Stimulated activated CD4-positive, alpha-beta T cell treated with anti-CD3 and anti-CD28 coated beads, Interleukin-4, amount 100 ng/mL, for 1 hour (primary cell): Measurements from ENCODE around the gene EFS.
"Not testable (repeated sequence)": the region's sequence is repeated elsewhere in the genome, so short reads cannot be mapped to it uniquely, and the experiment has no call there.

Experiments
- DNase-seq: peaks from one replicate; pipeline ENCODE4 v3.0.0-alpha.2; 2020

EFS gene

DNA sequence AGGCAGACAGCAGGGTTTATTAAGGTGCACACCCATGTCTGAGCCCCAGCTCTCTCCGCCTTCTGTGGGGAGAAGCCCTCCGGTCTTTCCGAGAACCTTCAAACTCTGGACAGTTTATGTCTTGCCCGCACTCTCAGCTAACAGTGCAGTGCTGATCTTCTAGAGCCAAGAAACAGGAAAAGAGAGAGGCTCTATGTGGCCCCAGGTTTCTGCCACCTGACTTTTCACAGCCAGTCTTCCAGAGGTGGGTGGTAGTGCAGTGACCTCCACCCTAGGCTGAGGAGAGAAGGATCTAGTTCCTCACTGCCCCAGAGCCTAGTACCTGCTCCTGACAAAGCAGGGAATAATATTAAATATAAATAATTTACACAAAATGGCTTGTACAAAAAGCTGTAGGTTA lies 8.3 kb downstream of the EFS start:
- DNase-seq, result no peak

DNA sequence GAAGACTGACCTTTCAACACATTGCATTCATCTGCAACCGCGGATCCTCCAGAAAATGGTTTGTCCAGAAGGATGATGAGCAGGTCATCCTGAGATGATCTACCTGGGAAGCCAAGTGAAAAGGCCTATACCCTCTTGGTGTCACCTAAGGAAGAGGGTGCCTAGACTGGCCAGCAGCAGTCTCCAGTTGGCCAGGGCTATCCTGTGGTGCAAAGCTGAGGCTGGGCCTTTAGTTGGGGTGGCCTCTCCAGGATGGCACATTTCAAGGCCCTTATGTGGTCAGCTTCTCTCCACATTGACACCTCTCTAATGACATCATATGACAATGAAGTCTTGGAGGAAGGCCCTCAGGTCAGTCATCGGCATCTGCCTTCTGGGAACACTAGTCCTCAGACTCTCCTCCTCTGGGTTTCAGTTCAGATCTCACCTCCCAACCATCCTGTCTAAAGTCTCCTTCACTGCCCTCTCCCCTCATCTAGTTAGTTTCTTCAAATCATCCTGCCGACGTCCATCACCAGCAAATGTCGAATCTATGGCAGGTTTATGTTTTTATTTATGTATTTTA lies 9.0 kb downstream of the EFS start:
- DNase-seq, result no peak

DNA sequence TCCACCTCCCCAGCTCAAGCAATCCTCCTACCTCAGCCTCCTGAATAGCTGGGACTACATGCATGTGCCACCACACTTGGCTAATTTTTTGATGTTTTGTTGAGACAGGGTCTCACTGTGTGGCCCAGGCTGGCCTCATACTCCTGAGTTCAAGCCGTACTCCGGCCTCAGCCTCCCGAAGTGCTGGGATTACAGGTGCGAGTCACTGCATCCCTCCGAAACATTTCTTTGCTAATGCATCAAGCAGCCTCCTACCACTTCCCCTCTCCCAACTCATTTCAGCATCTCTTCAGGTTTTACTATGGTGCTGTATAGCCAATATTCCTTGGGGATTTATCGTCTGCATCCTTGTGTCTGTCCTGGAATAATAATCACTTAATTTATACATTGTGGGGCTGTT lies 10.0 kb downstream of the EFS start:
- DNase-seq, result no peak

DNA sequence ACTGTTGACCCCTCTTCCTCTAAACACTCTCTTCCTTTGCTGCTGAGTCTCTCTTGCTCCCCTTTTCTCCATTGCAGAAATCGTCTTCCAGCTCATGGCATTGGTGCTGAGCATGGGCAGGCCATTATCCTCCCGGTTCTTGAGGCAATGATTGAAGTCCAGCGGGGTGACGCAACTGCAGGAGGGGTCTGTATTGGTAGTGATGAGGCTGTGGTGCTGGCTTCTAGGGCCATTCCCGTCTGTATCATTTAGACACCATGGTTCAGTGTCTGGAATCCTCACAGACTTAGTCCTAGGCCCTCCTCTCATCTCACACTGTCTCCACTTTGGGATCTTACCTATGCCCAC lies 11.6 kb downstream of the EFS start:
- DNase-seq, result no peak

DNA sequence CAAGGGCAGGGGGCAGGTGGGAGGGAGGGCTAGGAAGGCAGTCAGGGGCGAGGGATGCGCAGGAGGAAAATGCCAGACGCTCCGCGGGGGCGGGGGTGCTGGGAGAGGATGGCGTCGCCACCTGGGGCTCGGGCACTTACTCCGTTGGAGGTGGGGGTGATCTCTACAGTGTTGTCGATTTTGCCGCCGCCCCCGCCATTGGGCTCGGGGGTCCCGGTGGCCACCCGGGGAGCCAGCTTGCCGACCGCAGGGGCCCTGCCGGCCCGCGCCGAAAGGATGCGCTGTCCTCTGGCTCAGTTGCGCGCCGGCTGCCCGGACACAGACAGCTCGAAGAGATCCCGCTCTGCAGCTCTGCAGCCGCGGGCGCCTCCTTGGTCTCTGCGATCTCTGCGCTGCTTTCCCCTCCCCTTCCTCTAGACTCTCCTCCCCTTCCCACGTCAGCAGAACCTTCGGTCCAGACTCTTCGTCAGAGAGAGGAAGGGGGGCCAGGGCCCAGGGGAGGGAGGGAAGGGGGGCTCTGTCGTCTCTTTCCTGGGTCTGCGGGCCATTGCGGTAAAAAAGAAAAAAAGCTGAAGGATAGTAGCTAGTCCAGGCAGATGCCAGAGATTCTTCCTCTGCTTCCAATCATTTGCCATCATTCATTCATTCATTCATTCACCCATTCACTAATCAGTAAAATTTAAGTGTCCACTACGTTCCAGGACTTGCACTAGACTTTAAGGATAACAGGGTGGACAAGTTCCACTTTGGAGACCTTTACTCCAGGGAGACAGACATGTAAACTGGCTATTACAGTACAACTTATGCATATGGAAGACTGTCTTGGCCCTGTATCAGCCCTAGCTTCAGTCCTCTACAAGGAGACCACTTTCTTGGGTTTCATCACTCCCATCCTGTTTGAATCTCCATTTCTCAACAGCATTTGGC lies 12.2 kb downstream of the EFS start, which contains the start of gene SLC22A17:
Gene SLC22A17, minus strand, starts transcription at position 382 of the 927 bp plus-strand sequence.
- DNase-seq, result peak; percentile 56

DNA sequence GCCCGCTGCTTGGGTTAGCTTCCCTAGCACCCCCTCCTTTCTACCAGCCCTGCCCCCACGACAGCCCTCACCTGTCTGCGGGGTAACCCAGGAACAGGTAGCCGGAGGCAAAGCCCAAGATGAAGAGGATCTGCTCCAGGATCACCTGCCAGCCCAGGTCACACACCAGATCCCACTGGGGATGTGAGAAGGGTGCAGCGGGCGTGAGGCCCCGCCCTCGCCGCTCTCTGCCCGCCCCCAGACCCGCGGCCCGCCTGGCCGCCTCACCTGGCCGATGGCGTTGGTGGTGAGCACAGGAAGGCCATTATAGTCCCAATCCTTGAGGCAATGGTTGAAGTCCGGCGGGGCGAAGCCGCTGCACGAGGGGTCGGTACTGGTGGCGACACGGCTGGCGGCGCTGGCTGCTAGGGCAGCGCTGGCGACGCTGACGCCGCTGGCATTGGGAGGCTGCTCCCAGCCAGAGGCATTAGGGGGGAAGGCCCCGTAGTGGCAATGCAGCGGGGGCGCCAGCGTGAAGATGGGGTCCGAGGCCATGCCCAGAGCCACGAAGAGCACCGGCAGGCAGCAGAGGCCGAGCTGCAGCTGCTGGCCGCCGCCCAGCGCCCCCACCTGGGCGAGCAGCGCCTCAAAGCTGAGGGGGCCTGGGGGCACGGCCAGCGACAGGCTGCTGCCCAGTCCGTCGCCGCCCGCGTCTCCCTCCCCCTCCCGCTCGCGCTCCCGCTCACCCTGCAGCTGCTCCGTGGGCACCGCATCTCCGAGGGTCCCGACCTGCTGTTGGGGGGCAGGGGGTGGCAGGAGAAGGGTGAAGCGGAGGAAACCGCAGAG lies 13.1 kb downstream of the EFS start:
- DNase-seq, result no peak

DNA sequence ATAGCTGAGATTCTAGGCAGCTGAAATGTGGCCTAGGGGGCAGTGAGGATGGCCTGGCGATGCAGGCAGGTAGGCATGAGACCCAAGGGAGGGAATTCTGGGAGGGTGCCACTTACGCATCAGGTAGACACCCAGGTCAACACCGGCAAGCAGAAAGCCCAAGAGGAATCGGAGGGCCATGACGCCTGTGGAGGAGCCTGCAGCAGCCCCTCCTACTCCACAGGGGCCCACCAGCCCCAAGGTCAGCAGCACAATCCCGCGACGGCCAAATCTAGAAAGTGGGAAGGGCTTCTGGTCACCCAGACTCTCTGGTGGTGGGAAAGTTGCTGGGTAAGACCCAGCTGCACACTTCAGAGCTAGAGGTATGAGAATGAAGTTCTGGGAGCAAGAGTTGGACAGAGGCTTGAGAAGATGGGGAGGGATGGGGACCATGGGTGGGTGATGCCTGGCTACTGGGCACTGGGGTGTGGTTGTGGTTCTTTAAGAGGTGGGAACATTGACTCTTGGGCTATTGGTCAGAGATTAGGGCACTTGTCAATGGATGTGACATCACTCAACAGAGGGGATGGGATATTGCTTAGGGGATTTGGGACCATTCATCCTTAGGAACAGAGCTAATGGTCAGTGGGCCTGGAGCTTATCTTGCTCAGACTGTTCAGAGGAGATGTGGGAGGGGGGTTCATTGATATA lies 15.7 kb downstream of the EFS start:
- DNase-seq, result no peak

DNA sequence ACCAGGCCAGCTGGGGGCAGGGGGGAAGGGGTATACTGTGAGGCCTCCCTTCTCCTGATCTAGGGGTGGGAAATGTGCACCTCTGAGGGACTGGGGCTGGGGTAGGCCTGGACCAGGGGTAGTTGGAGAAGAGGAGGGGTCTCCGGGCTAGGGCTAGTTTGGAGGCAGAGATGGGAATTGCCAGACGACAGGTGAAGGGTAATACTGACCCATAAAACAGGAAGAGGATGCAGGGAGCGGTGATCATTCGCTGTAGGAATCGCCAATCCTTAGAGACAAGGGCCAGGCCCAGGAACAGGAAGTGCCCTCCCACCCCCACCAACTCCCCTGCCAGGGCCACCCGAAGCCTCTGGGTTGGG lies 16.7 kb downstream of the EFS start:
- no peak for DNase-seq

DNA sequence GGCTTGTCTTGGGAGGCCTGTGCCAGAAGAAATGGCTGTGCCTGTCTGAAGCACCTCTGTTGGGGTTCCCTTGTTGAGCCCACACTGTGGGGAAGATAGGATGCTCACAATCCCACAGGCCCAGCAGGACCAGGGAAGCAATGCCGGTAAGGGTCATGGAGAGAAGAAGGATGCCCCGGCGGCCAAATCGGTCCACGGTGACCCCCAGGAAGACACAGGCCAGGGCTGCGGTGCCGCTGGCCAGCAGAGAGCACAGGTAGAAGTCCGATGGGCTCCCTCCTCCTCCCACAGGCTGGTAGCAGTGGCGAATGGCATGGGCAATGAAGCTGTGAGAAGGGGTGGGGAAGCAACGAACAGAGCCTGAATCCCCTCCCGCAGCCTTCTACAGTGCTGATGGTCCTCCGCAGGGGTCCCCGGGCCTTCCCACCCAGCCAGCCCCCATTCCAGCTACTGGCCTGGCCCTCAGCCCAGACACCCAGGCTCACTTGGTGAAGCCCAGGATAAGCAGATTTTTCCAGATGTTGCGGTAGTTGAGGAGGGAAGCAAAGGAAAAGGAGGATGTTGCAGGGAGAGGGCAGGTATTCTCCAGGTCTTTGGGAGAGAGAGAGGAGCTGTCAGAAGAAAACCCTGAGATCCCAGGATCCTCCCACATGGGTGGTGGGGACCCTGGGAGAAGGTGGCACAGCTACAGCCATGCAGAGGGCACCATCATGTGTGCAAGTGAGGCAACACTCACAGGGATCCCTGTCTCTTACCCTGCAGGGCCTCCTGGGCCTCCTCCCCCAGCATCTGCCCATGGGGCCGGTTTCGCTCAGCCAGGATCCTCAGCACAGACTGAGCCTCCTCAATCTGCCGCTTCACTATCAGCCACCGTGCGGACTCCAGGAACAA lies 17.3 kb downstream of the EFS start:
- DNase-seq, result no peak

DNA sequence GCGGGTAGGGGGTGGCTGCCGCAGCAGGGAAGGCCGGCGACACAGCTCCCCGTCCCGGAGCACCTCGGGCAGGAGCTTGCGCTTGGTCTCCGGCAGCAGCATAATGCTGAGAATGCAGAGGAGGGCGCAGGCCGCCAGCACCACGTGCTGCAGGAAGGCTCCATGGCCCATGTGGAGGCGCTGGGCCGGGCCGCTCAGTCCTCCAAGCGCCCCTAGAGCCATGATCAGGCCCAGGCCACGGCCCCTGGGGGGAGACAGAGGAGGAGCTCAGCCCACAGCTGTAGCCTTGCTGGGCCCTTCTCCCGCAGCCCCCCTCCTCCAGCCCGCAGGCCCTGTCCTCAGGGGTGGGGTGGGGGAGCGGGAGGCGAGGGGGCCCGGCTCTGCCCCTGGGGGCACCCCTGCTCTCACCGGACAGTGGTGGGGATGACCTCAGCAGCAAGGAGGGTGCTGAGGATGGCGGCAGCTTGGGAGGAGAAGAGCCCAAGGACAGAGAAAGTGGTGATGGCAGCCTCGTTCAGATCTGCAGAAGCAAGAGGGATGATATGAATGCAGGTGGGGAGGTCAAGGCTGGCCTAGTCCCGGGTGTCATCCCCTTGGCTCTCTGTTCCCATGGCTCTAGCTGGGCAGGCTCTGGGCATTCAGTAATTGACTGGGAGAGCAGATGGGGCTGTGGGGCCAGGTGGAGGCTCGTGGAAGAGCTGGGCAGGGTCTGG lies 18.1 kb downstream of the EFS start:
- DNase-seq, result no peak

DNA sequence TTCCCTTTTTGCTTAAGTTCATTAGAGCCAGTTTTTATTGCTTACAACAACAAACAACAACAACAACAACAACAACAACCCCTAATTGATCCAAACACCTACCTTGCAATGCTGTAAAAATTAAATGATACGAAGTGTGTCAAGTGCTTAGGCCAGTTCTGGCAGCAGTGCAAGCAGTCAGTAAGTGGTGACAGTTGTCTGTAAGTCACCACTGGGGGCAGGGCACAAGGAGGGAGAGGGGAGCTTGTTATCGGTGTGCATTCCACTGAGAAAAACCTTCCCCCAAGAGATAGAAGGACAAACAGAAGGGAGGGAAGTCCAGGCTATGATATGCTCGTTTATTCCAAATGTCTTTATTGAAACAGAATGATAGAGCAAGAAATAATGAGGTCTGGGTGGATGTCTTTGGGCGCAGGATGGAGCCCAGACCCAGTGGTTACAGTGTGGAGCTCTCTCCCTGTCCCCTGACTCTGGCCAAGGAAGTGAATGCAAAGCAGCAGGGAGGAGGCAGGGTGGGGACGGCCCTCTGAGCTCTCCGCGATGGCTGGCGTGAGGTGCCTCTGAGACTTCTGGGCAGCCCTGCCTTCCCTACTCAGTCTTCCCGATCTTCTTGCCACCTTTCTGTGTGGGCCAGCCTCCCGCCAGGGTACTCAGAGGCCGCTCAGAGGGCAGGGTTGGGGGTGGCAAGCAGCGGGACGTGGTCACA lies 18.8 kb downstream of the EFS start:
- no peak for DNase-seq

DNA sequence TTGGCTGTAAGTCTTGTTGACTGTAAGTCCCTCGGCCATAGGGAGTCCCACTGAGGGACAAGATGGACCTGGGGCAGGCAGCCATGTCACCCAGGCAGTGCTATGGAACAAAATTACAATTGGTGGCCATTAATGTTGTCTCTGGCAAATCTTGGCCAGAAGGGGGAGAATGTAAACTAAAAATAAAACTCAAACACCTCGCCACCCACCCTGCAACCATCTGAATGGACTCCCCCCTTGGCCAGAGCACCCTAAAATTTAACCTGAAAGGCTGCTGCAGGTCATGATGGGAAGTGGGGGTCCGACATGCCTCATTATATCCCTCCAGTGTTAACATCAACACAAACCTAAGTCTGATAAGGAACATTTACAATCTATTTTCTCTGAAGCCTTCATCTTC lies 20.5 kb downstream of the EFS start:
- no peak for DNase-seq

DNA sequence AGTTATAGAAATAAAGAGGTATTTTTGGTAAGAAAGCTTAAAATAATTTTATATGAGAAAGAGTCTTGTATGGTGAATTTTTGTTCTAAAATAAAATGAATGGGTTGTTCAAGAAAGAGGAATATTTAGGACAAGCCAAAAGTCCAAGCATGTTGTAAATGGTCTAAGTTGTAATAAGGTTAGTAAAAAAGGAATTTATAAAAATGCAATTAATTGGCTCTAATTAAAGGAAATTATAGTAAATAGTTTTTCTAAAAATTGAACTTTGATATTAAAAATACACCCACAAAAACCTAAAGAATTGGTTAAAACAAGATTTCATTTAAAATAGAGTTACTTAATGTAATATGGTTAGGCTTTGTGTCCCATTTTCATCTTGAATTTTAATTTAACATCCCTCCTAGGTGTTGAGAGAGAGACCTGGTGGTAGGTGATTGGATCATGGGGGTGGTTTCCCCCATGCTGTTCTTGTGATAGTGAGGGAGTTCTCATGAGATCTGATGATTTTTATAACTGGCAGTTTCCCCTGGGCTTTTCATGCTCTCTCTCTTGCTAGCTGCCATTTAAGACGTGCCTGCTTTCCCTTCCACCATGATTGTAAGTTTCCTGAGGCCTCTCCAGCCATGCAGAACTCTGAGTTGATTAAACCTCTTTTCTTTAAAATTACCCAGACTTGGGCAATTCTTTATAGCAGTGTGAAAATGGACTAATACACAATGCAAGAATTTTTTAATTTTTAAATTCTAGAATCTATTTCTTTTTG lies 25.3 kb downstream of the EFS start:
- DNase-seq, result no peak

DNA sequence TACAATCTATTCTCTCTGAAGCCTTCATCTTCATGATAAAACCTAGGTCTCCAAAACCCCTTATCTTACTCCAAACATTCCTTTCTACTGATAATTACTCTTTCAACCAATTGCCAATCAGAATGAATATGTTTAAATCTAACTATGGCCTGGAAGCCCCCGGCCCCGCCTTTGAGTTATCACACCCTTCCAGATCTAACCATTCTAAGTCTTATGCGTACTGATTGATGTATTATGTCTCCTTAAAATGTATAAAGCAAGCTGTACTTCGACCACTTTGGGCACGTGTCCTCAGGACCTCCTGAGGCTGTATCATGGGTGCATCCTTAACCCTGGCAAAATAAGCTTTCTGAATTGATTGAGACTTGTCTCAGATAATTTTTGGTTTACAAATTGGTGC lies 29.3 kb downstream of the EFS start:
- DNase-seq, result no peak

DNA sequence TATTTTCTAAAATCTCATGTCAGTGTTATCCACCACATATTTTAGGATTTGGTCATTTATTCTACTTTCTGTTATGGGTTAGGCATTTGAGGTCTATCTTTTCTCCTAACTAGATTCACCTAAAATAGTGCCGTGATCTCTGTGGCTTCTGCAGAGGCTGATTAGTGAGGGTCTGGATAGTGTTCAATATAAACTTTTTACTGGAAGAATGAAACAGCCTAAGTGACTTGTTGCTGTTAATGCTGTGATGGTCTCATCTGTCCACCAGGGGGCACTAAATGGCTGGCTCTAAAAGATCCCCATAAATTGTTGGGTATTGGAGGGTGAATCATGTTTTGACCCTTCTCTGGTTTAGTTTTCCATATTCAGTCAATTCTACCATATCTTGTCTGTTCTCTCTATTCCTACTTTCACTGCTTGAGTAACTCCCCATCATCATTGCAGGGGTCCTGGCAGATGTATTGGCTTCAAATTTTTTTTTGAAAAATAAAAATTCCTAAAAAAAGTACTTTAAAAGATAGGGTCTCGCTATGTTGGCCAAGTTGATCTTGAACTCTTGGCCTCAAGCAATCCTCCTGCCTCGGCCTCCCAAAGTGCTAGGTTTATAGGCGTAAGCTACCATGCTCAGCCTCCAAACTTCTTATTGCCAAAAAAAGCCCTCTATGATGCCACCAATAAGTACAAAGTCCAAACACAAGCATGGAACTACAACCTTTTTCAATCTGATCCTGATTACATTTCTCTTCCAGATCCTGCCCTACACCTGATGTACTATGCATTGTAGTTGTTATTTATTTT lies 36.8 kb downstream of the EFS start:
- DNase-seq, result peak; percentile 46

DNA sequence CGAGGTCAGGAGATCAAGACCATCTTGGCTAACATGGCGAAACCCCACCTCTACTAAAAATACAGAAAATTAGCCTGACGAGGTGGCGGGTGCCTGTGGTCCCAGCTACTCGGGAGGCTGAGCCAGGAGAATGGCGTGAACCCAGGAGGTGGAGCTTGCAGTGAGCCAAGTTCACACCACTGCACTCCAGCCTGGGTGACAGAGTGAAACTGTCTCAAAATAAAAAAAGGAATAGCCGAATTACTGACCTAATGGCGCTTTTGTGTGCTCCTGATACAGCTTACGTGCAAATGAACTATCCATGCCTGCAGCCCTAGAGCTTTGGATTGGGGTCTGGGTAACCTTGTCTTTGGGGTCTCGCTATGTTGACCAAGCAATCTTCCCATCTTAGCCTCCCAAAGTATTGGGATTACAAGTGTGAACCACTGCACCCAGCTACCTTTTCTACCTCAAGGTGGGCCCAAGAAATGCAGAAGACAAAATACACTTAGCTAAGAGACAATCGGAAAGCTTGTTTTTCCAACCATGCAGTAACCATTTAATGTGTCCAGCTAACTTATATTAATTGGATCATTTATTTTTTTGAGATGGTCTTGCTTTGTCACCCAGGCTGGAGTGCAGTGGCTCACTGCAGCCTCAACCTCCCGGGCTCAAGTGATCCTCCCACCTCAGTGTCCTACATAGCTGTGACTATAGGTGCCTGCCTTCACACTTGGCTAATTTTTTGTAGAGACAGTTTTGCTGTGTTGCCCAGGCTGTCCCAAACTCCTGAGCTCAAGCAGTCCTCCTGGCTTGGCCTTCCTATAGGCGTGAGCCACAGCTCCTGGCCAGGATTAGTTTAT lies 38.3 kb downstream of the EFS start:
- DNase-seq, result no peak

DNA sequence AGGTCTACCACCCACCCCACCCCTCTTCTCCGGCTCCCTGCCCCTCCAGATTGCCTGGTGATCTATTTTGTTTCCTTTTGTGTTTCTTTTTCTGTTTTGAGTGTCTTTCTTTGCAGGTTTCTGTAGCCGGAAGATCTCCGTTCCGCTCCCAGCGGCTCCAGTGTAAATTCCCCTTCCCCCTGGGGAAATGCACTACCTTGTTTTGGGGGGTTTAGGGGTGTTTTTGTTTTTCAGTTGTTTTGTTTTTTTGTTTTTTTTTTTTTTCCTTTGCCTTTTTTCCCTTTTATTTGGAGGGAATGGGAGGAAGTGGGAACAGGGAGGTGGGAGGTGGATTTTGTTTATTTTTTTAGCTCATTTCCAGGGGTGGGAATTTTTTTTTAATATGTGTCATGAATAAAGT lies 39.2 kb downstream of the EFS start:
- DNase-seq, result not testable (repeated sequence)

DNA sequence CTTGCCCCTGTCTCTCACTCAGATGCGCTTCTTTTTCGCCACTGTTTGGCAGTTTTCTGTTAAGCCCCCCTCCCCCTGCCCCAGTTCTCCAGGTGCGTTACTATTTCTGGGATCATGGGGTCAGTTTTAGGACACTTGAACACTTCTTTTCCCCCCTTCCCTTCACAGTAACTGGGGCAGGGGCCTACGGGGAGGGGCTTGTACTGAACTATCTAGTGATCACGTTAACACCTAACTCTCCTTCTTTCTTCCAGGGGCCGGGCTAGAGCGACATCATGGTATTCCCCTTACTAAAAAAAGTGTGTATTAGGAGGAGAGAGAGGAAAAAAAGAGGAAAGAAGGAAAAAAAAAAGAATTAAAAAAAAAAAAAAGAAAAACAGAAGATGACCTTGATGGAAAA lies 40.0 kb downstream of the EFS start:
- DNase-seq, result no peak
